8988T (cell line): ENCODE data around the gene NTRK3.
"Not testable (repeated sequence)": the region's sequence is repeated elsewhere in the genome, so short reads cannot be mapped to it uniquely, and the experiment has no call there.

ENCODE experiments used
- DNase-seq: peaks from one replicate; pipeline ENCODE4 v3.0.0; 2011

The NTRK3 gene

DNA sequence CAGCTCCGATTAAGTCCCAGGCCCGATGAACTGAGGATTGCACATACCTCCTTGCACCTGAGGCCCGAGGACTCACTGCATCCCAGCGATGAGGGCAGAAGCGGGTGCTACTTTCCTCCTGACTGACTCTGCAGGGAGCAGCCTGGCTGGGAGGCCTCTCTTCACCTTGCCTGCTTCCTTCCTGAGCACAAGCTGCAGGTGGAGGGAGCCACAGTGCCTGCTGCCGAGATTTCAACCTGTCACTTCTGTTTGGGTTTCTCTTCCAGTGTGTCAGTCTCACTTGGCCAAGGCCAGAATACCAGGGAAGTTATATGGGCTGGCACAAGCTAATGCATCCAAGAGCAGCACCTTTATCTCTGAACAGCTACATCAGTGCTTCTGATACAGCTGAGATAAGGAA is 185.4 kb downstream of the NTRK3 start:
- no peak for DNase-seq

DNA sequence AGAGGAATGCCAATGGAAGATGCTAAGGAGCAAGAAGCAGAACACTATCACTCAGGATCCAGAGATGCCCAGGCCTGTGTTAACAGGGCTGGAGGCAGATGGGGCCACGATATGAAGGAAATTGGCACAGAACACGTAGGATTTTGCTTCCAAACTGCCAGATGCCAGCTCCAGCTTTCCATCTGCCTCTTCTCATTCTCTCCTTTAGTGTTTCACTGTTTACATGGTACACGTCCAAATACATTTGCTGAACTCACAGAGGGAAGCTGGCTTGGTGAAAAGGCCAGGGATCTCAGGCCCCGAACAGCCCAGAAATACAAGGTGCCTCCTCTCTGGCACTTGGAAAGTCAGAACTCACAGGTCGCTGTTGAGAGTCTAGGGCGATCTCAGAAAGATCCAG is 187.0 kb downstream of the NTRK3 start:
- DNase-seq, result no peak

DNA sequence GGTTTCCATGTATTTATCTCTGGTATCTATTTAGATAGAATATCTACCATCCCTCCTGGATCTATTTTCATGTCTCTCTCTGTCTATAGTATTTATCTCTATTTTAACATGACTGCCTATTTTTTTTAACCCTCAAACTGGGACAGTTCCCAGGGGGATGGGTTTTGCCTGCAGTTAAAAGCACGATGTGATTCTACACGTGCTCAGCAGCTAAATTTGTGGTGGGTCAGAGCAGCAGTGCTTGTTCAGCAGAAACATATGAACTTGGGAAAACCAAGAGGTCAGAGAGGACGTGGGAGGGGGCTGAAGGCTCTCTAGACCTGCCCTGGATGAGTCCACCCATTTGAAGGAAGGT is 189.2 kb downstream of the NTRK3 start:
- no peak for DNase-seq

GRCh38 chr15:88066636-88067330 is 189.8 kb downstream of the NTRK3 start:
- DNase-seq, result no peak

- DNase-seq, result no peak
Measured at GRCh38 chr15:88061452-88061851, 195.1 kb downstream of the NTRK3 start.

GRCh38 chr15:88060383-88060782 is 196.2 kb downstream of the NTRK3 start:
- no peak for DNase-seq

DNA sequence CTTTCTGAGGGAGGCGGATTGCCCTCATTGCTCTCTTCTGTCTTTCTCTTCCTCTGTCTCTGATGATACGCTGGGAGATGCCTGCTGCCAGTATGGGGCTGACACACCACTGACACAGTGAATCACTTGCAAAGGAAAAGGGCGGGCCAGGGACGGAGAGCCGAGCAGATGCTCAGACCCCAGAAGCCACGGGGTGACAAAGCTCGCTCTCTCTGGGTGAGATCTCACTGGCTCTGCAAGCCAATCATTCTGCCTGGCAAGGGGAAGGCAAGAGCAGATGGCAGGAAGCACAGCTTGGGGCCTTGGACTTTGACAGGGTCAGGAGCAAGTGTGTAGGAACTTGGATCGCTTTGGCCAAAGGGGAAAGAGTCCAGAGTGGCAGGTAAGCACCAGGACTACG is 198.7 kb downstream of the NTRK3 start:
- no peak for DNase-seq

GRCh38 chr15:88049506-88049905 is 207.0 kb downstream of the NTRK3 start:
- DNase-seq, result no peak

DNA sequence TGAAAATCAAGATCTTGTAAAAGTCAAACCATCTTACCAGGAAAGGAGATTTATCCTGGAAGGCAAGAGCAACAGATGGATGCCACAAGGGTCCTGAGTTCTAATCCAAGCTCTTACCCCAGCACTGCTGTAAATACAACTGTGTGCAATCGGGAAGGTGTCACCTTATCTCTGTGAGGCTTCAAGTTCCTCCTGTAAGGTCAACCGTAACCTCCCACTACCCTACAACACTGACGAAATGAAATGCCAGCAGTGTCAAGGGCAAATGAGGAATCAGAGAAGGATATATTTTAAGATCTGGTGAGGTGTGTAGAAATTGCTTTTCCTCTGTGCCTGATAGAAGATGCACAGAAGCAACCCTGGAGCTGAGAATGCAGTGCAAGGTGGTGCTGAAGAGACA is 207.8 kb downstream of the NTRK3 start:
- DNase-seq, result no peak

DNA sequence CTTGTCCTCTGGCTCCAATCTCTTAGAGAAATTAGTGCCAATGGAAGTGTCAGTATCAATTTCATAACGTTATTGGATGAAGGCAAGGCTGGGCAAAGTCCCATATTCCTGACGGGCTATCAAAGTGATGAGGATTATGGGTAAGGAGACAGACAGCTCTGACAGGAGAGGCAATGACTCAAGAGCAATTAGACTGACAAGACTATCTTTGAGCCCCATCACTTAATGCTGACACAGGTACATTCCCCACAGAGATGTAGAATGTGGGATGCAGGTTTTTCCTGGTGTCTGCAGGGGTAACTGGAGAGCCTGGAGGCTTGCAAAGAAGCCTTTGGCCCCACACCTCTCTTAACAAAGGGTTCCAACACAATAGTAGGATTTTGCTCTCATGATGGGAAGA is 208.3 kb downstream of the NTRK3 start:
- no peak for DNase-seq

GRCh38 chr15:88046576-88047129 is 209.9 kb downstream of the NTRK3 start:
- DNase-seq, result no peak

- no peak for DNase-seq
Measured at GRCh38 chr15:88043396-88043795, 213.1 kb downstream of the NTRK3 start.

- DNase-seq, result no peak
Measured at GRCh38 chr15:88042047-88042446, 214.5 kb downstream of the NTRK3 start.

DNA sequence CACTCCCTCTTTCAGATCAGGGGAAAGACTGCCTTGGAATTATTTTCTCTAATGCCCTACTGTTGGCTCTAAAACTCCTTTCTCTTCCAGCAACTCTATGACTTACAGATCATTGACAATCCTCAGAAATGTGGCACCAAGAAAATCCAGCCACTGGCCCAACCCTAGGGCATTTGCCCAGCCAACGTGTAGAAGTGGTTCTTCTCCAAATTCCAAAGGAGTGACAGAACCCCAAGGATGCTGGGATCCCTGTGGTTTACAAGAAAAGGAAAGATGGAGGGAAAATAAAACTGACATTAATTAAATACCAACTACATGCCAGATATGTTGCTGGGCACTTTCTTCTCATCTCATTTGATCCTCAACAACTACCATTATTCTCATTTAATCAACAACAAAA is 216.0 kb downstream of the NTRK3 start:
- DNase-seq, result no peak

- no peak for DNase-seq
Measured at GRCh38 chr15:88038261-88038660, 218.3 kb downstream of the NTRK3 start.

DNA sequence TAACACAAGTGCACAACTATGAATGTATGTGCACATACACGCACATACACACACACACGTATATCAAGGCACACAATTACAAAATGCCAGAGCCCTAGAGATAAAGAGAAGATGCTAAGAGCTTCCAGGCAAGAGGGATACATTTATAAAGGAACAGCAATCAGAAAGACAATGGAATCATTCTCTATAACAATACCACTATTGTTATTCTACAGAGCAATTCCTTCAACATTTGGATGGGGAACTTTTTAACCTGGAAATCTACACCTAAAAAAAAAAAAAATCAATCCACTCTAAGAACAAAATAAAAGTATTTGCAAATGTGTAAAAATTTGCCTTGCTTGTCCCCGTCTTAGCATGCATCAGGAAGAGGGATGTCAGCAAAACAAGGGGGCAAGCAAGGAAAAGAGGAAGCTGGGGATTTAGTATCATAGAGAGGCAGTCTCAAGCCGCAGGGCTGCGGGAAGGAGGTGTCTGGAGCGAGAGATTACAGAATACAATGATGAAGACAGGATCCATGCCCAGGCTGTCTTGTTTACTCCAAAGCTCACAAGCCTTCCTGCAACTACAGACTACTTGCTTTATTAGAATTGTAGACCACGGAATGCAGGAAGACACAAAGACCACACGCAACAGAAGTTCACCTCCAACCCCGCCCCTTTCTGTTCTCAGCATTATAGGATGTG is 220.2 kb downstream of the NTRK3 start:
- DNase-seq, result no peak

DNA sequence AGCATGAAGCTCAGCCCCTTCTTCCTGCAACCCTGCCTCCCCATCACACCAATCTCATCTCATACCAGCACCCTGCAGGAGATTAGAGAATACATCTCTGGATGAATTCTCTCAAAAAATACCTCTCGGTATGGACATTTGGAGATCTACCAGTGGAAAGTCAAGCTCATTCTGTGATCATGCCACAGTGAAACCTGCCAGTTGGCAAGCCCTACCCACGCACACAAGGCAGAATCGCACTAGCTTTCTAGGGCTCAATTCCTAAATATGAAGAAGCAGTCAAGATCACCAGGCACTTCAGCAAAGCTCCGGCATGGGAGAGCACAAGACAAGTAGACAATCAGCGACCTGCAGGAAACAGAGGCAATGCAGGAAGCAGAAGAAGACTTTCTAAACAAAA is 221.2 kb downstream of the NTRK3 start:
- no peak for DNase-seq

DNA sequence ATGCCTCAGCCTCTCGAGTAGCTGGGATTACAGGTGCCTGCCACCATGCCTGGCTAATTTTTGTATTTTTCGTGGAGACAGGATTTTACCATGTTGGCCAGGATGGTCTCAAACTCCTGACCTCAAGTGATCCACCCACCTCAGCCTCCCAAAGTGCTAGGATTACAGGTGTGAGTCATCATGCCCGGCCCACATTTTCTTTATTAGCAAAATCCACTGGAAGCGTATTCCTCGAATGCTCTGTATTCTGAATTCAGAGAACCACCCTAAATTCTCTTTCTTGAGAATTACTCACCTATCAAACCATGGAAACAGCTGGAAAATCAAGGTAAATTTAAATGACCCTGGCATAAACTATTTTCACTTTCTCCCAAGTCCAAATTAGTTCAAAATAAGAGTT is 223.1 kb downstream of the NTRK3 start:
- DNase-seq, result not testable (repeated sequence)

- no peak for DNase-seq
Measured at GRCh38 chr15:88032787-88033186, 223.8 kb downstream of the NTRK3 start.

DNA sequence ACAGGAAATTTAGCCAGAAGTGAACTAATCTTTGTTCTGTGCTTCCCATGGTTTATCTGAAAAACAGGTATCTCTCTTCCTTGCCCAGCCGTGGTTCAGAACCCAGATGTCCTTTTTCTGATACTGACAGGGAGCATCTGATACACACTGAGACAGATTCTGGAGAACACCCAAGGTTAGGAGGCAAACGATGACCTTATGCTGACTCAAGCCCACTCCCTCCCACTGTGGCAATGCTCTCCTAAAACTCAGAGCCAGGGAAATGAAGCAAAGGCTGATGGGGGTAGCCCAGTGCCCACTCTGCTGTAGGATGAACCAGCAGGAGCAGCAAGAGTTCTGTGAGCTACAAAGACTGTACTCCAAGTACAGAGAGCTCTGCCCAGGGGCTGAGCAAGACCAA is 225.1 kb downstream of the NTRK3 start:
- no peak for DNase-seq

- DNase-seq, result no peak
Measured at GRCh38 chr15:88029696-88030095, 226.8 kb downstream of the NTRK3 start.

DNA sequence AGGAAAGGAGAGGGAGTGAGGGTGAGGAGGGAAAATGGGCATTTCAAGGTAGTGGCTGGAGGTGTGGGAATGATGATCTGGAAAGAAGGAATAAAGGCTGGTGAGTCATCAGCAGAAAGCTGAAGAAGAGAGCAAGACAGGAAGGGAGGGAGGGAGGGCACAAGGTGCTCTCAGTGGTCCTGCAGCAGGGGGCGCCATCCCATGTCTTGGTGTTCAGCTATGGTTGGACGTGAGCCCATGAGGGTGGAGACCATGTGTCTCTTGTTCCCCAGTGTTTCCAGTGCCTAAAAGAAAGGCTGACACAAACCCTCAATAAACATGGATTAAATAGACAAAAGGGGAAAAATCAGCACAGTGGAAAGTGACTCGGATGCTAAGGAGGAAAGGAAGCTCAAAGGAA is 228.5 kb downstream of the NTRK3 start:
- DNase-seq, result no peak

DNA sequence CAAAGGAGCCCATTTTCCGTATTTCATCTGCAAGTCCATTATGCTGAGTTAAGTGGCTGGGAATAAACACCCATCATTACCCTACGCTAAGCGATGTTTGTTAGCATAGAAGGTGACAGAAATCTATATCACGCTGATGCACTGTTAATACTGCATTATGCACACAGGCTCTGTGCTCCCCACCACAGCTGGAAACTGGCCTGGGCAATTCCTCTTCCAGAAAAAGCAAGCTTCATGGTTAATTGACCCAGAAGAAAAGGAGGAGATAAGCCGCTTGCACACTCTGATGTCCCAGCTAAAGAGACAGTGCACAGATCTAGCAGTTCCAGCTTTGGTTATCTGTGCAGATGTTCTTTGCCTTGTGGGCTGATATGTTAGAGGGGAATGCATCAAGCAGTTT is 232.6 kb downstream of the NTRK3 start:
- DNase-seq, result no peak

GRCh38 chr15:88022716-88023115 is 233.8 kb downstream of the NTRK3 start:
- DNase-seq, result no peak

DNA sequence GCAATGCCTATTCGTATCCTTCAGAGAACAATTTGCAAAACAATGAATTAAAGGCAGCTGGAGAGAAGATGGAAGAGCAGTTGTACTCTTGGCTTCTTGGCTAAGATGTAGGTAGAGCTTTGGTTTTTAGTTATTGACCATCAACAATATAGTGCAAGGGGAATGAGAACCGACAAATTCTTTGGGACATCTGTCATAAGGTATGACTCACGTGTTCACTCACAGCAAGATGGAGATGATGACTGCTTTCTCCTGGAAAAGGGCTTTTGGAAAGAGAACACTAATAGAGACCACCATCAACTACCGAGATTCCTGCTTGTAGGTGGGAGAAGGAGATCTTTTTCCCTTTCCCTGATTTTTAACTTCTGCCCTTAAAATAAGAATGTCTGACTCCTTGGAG is 234.9 kb downstream of the NTRK3 start:
- DNase-seq, result no peak
